HFFc6 (cell line): ENCODE data around the gene GUCY1A2. TPM values are rescaled to one million over a fixed set of nuclear protein-coding genes. Genes with fewer than 3 reads are reported as not detected.
"Not testable (repeated sequence)": the region's sequence is repeated elsewhere in the genome, so short reads cannot be mapped to it uniquely, and the experiment has no call there.

Source experiments
- DNase-seq: peaks from one replicate; pipeline ENCODE4 v3.0.0-alpha.2; 2018
- H3K27ac Mint-ChIP-seq: 2 replicates; pipeline ENCODE4 v1.8.0; 2020; ENCODE audit warnings: mild to moderate bottlenecking, mixed read lengths
- H3K27me3 Mint-ChIP-seq: 2 replicates; pipeline ENCODE4 v1.8.0; 2021; ENCODE audit warnings: mild to moderate bottlenecking, moderate library complexity, mixed read lengths; ENCODE audit not compliant: insufficient read depth
- H3K36me3 Mint-ChIP-seq: 2 replicates; pipeline ENCODE4 v1.8.0; 2021; ENCODE audit warnings: low read depth, mixed read lengths
- H3K4me1 Mint-ChIP-seq: 2 replicates; pipeline ENCODE4 v1.8.0; 2020; ENCODE audit warnings: low read depth, mixed read lengths
- H3K4me3 Mint-ChIP-seq: 2 replicates; pipeline ENCODE4 v1.8.0; 2020; ENCODE audit warnings: mild to moderate bottlenecking, moderate library complexity, mixed read lengths
- H3K9me3 Mint-ChIP-seq: 2 replicates; pipeline ENCODE4 v1.8.0; 2020; ENCODE audit warnings: mild to moderate bottlenecking, mixed read lengths
- long read RNA-seq: library from polyadenylated mRNA; unstranded; transcript quantifications from one replicate; pipeline ENCODE4 v2.0.0, GENCODE V29; 2019
- total RNA-seq, 6 experiments: library from RNA; stranded (reverse); fragmentation: NEBNext Ultra II Directional; extraction: Animal tissue kit (Norgen Biotek cat#: 25700); gene quantifications; 2 replicates in 1 of 6; 3 replicates in 5 of 6; pipeline ENCODE4 v1.2.3, GENCODE V29; 2021
- TF ChIP-seq, protein P1 (sequence below): fragments of 200-600 bp; sonication (generic); IDR thresholded peaks from 2 replicates; pipeline ENCODE4 v1.5.0; 2021; ENCODE audit warnings: antibody characterized with exemption, mild to moderate bottlenecking

GUCY1A2 gene, protein sequence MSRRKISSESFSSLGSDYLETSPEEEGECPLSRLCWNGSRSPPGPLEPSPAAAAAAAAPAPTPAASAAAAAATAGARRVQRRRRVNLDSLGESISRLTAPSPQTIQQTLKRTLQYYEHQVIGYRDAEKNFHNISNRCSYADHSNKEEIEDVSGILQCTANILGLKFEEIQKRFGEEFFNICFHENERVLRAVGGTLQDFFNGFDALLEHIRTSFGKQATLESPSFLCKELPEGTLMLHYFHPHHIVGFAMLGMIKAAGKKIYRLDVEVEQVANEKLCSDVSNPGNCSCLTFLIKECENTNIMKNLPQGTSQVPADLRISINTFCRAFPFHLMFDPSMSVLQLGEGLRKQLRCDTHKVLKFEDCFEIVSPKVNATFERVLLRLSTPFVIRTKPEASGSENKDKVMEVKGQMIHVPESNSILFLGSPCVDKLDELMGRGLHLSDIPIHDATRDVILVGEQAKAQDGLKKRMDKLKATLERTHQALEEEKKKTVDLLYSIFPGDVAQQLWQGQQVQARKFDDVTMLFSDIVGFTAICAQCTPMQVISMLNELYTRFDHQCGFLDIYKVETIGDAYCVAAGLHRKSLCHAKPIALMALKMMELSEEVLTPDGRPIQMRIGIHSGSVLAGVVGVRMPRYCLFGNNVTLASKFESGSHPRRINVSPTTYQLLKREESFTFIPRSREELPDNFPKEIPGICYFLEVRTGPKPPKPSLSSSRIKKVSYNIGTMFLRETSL
- total RNA-seq = under 1 TPM in 5 of 6 experiments, not detected in 1; 0.05 to 0.21 (median 0.10) TPM
- long read RNA-seq = 0 reads

DNA sequence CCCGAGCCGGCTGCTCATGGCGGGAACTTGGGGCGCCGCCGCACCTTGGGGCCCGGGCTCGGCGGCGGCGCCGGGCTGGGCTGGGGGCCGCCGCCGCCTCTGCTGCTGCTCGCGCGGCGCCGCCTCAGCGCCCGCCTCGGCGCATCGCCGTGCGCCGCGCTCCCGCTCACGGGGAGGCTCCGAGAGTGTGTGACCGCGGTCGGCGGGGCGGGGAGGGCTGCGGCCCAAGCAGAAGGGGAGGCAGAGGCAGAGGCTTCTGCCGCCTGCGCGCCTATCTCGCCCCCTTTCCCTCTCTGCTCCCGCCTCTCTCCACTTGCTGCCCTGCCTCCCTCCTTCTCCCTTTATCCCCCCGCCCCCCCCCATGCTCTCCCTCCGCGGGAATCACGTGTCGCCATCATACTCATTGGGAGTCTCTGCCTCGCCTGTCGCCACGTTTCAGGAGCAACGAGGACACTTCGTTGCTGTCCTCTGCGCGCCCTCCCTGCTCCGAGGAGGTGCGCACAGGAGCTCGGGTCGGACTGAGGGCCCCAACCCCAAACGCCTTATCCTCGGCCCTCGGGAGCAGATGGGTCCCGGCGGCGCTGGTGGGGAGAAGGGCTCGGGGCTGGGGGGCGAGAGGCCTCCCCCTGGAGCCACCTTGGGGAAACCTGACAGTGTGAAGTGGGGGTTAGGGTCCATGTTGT lies at the start of gene GUCY1A2:
TSS of gene GUCY1A2 (minus strand) at position 258 of the 683 bp plus-strand sequence. CDS start 421 bp downstream, outside the sequence.
- peaks cover 11% of the 10 kb centered on the region for H3K27me3 Mint-ChIP-seq

DNA sequence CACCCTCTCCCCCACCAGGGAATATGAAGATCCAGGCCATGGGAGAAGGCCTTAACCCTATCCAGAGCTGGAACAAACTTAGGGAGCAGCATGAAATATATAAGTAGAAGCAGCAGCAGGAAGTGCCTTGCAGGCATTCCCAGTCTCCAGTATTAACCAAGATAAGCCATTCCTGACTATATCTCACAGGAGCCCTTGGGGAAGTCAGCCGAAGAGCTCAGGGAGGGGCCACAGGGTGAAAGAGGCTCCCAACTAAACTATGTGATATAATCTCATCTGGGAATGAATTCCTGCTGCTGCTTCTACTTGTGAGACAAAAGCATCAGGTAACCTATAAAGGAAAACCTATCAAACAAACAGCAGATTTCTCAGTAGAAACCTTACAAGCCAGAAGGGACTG lies 36.1 kb upstream of the GUCY1A2 start:
- TF ChIP-seq, protein P1, sequence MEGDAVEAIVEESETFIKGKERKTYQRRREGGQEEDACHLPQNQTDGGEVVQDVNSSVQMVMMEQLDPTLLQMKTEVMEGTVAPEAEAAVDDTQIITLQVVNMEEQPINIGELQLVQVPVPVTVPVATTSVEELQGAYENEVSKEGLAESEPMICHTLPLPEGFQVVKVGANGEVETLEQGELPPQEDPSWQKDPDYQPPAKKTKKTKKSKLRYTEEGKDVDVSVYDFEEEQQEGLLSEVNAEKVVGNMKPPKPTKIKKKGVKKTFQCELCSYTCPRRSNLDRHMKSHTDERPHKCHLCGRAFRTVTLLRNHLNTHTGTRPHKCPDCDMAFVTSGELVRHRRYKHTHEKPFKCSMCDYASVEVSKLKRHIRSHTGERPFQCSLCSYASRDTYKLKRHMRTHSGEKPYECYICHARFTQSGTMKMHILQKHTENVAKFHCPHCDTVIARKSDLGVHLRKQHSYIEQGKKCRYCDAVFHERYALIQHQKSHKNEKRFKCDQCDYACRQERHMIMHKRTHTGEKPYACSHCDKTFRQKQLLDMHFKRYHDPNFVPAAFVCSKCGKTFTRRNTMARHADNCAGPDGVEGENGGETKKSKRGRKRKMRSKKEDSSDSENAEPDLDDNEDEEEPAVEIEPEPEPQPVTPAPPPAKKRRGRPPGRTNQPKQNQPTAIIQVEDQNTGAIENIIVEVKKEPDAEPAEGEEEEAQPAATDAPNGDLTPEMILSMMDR = no peak
- Mint-ChIP-seq H3K36me3 (peaks cover 15% of the 10 kb centered on the region; the same call in 1 of the 2 replicates), H3K4me1 (no peaks in the 10 kb centered on the region), H3K27ac (no peak overlapping the region), H3K9me3 (peaks cover 36% of the 10 kb centered on the region), H3K4me3 (no peak overlapping the region), H3K27me3 (peaks cover 13% of the 10 kb centered on the region; the same call in 1 of the 2 replicates)
- DNase-seq = no peak

More for the DNA sequence above, at the start of gene GUCY1A2:
- H3K27ac Mint-ChIP-seq = no peak within 1 kb of the TSS
- no peaks in the 10 kb centered on the region for H3K36me3 Mint-ChIP-seq
- no peaks in the 10 kb centered on the region for H3K9me3 Mint-ChIP-seq
- peak within 1 kb of the TSS; percentile 56; the same call in 1 of the 2 replicates for H3K4me3 Mint-ChIP-seq
- H3K4me1 Mint-ChIP-seq = no peaks in the 10 kb centered on the region
- no peak for DNase-seq
- TF ChIP-seq, protein P1 = no peak

DNA sequence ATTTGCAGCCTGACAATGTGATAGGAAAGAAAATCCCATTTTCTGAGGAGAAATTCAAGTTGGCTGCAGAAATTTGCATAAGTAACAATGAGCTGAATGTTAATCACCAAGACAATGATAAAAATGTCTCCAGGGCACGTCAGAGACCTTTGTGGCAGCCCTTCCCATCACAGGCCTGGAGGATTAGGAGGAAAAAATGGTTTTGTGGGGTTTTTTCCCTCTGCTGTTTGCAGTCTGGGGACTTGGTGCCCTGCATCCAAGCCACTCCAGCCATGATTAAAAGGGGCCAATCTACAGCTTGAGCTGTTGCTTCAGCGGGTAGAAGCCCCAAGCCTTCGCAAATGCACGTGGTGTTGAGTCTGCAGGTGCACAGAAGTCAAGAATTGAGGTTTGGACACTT lies 33.1 kb upstream of the GUCY1A2 start:
- not testable (repeated sequence) for DNase-seq, H3K27ac Mint-ChIP-seq, H3K4me3 Mint-ChIP-seq, H3K4me1 Mint-ChIP-seq
- Mint-ChIP-seq H3K27me3 (peaks cover 17% of the 10 kb centered on the region; the same call in 1 of the 2 replicates), H3K36me3 (peaks cover 15% of the 10 kb centered on the region; the same call in 1 of the 2 replicates), H3K9me3 (peaks cover 41% of the 10 kb centered on the region)

DNA sequence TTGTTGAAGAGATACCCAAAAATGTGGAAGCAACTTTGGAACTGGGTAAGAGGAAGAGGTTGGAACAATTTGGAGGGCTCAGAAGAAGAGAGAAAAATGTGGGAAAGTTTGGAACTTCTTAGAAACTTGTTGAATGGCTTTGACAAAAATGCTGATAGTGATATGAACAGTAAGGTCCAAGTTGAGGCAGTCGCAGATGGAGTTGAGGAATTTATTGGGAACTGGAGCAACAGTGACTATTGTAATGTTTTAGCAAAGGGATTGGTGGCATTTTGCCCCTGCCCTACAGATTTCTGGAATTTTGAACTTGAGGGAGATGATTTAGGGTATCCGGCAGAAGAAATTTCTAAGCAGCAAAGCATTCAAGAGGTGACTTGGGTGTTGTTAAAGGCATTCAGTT lies 32.6 kb upstream of the GUCY1A2 start:
- not testable (repeated sequence) for H3K4me1 Mint-ChIP-seq, DNase-seq, H3K4me3 Mint-ChIP-seq, H3K27ac Mint-ChIP-seq
- H3K9me3 Mint-ChIP-seq = peaks cover 41% of the 10 kb centered on the region
- peaks cover 17% of the 10 kb centered on the region for H3K27me3 Mint-ChIP-seq
- H3K36me3 Mint-ChIP-seq = peaks cover 15% of the 10 kb centered on the region; the same call in 1 of the 2 replicates

DNA sequence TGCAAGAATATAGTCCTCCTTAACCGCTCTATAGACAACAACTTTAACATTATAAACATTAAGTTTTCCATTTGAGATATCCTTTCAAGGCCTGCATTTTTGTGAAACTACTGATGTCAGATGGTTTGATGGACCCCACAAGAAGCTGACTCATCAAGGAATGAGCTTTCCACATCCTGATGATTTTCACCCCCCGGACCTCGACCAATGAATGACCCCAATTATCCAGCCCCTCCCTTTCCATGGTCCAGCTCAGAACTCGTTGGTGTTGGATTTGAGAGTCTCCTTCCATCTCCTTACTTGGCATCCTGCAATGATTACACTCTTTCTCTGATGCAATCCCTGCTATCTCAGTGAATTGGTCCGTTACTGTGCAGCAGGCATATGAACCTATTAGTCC lies 31.8 kb upstream of the GUCY1A2 start:
- no peak overlapping the region for H3K27ac Mint-ChIP-seq
- peaks cover 17% of the 10 kb centered on the region for H3K27me3 Mint-ChIP-seq
- TF ChIP-seq, protein P1 = no peak
- H3K4me1 Mint-ChIP-seq = no peaks in the 10 kb centered on the region
- DNase-seq = no peak
- H3K4me3 Mint-ChIP-seq = no peak overlapping the region
- H3K36me3 Mint-ChIP-seq = peaks cover 15% of the 10 kb centered on the region; the same call in 1 of the 2 replicates
- H3K9me3 Mint-ChIP-seq = peaks cover 41% of the 10 kb centered on the region

DNA sequence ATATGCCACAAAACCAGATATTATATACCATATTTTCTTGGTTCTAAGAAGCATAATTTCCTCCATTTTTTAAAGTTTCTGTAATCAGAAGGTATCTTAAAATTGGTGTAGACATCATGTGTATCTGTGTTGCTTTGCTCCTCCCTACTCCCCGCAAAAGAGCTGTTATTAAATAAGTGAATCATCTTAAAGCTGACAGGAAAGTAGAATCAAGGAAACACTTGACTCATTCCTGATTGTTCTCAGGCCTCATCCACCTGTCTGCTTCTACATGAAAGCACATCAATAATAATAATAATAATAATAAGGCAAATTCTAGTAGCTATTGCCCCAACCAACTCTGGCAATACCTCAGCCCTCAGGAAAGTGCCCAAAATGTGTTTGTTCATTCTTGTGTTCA lies 26.2 kb upstream of the GUCY1A2 start:
- H3K9me3 Mint-ChIP-seq = peaks cover 17% of the 10 kb centered on the region
- no peaks in the 10 kb centered on the region for H3K36me3 Mint-ChIP-seq
- H3K4me1 Mint-ChIP-seq = peaks cover 27% of the 10 kb centered on the region
- TF ChIP-seq, protein P1 = no peak
- H3K4me3 Mint-ChIP-seq = no peak overlapping the region
- peaks cover 12% of the 10 kb centered on the region for H3K27me3 Mint-ChIP-seq
- DNase-seq = no peak
- no peak overlapping the region for H3K27ac Mint-ChIP-seq
